Activated CD8-positive, alpha-beta memory T cell treated with anti-CD3 and anti-CD28 coated beads, Interleukin-2, amount 50 U/mL, for 1 hour (primary cell): ENCODE data around the gene IL1F10.

Source experiments
- DNase-seq: peaks from one replicate; pipeline ENCODE4 v3.0.0-alpha.2; 2020; ENCODE audit errors: extremely low read depth

Gene IL1F10

GRCh38 chr2:113067681-113068080 is at the start of gene IL1F10:
Gene IL1F10, plus strand, starts transcription at chr2:113067970. Its CDS starts 4,769 bp downstream, at chr2:113072739.
- no peak for DNase-seq

- DNase-seq = no peak
Measured at GRCh38 chr2:113018509-113018908, 49.3 kb upstream of the IL1F10 start.

- DNase-seq = no peak
Measured at GRCh38 chr2:113021312-113021711, 46.5 kb upstream of the IL1F10 start.

GRCh38 chr2:113024764-113025163 is 43.0 kb upstream of the IL1F10 start:
- no peak for DNase-seq

GRCh38 chr2:113025737-113026136 is 42.0 kb upstream of the IL1F10 start:
- DNase-seq = no peak

GRCh38 chr2:113027691-113028090 is 40.1 kb upstream of the IL1F10 start:
- DNase-seq = no peak

- no peak for DNase-seq
Measured at GRCh38 chr2:113028112-113028511, 39.7 kb upstream of the IL1F10 start.

GRCh38 chr2:113032737-113033136 is 35.0 kb upstream of the IL1F10 start:
- no peak for DNase-seq

- no peak for DNase-seq
Measured at GRCh38 chr2:113034016-113034415, 33.8 kb upstream of the IL1F10 start.

GRCh38 chr2:113036763-113037162 is 31.0 kb upstream of the IL1F10 start:
- DNase-seq = no peak

- DNase-seq = no peak
Measured at GRCh38 chr2:113038291-113038690, 29.5 kb upstream of the IL1F10 start.

GRCh38 chr2:113039158-113039557 is 28.6 kb upstream of the IL1F10 start:
- DNase-seq = no peak

GRCh38 chr2:113039719-113040118 is 28.1 kb upstream of the IL1F10 start:
- no peak for DNase-seq

GRCh38 chr2:113041871-113042270 is 25.9 kb upstream of the IL1F10 start:
- no peak for DNase-seq

- no peak for DNase-seq
Measured at GRCh38 chr2:113046465-113046864, 21.3 kb upstream of the IL1F10 start.

GRCh38 chr2:113050921-113051895 is 16.6 kb upstream of the IL1F10 start:
- no peak for DNase-seq

GRCh38 chr2:113052396-113052917 is 15.3 kb upstream of the IL1F10 start, which contains the start of gene IL36B:
Gene IL36B, minus strand, starts transcription at chr2:113052867.
- no peak for DNase-seq

GRCh38 chr2:113053666-113054065 is 14.1 kb upstream of the IL1F10 start:
- DNase-seq = no peak

- DNase-seq = no peak
Measured at GRCh38 chr2:113054066-113054465, 13.7 kb upstream of the IL1F10 start.

GRCh38 chr2:113056521-113056920 is 11.2 kb upstream of the IL1F10 start:
- DNase-seq = no peak

- DNase-seq = no peak
Measured at GRCh38 chr2:113057117-113057516, 10.7 kb upstream of the IL1F10 start.

GRCh38 chr2:113058411-113058994 is 9.3 kb upstream of the IL1F10 start:
- DNase-seq = no peak
